Activated T-cell treated with anti-CD3 and anti-CD28 coated beads, Interleukin-2, amount 50 U/mL, for 72 hours (primary cell): Measurements from ENCODE around the gene GRAPL. TPM values are rescaled to one million over a fixed set of nuclear protein-coding genes. Genes with fewer than 3 reads are reported as not detected.
"Not testable (repeated sequence)": the region's sequence is repeated elsewhere in the genome, so short reads cannot be mapped to it uniquely, and the experiment has no call there.

Source experiments
- ATAC-seq, 2 donors: fragments of 150-1000 bp; cut with Tn5 transposase; replicated peaks in 1 of 2; 2 replicates each; pipeline ENCODE4 v1.10.0; 2021; ENCODE audit warnings: moderate library complexity in 2 of 2, mild to moderate bottlenecking in 1 of 2
- DNase-seq, 2 donors: peaks; one replicate each; pipeline ENCODE4 v3.0.0; 2021 to 2022; ENCODE audit warnings: mixed read lengths in 1 of 2
- H3K27ac Mint-ChIP-seq: one replicate; pipeline ENCODE4 v1.8.0; 2022; ENCODE audit warnings: mild to moderate bottlenecking, moderate library complexity, mixed read lengths
- H3K27me3 Mint-ChIP-seq: one replicate; pipeline ENCODE4 v1.8.0; 2022; ENCODE audit warnings: low read depth, mixed read lengths
- H3K36me3 Mint-ChIP-seq, 2 donors: one replicate each; pipeline ENCODE4 v1.8.0; 2022; ENCODE audit warnings: mixed read lengths in 2 of 2, mild to moderate bottlenecking in 1 of 2; ENCODE audit not compliant: insufficient read depth in 2 of 2
- H3K4me1 Mint-ChIP-seq: one replicate; pipeline ENCODE4 v1.8.0; 2022; ENCODE audit warnings: low read depth, mixed read lengths
- H3K4me3 Mint-ChIP-seq, 2 donors: one replicate each; pipeline ENCODE4 v1.8.0; 2022; ENCODE audit warnings: mild to moderate bottlenecking in 2 of 2, mixed read lengths in 2 of 2, moderate library complexity in 2 of 2
- H3K9me3 Mint-ChIP-seq, 2 donors: one replicate each; pipeline ENCODE4 v1.8.0; 2022; ENCODE audit warnings: mixed read lengths in 2 of 2
- total RNA-seq, 2 donors: library from RNA; stranded (reverse); gene quantifications; one replicate each; pipeline ENCODE4 v1.2.3, GENCODE V29; 2022

The GRAPL gene
- total RNA-seq = 1 to 10 TPM; 2.8 to 5.1 TPM

DNA sequence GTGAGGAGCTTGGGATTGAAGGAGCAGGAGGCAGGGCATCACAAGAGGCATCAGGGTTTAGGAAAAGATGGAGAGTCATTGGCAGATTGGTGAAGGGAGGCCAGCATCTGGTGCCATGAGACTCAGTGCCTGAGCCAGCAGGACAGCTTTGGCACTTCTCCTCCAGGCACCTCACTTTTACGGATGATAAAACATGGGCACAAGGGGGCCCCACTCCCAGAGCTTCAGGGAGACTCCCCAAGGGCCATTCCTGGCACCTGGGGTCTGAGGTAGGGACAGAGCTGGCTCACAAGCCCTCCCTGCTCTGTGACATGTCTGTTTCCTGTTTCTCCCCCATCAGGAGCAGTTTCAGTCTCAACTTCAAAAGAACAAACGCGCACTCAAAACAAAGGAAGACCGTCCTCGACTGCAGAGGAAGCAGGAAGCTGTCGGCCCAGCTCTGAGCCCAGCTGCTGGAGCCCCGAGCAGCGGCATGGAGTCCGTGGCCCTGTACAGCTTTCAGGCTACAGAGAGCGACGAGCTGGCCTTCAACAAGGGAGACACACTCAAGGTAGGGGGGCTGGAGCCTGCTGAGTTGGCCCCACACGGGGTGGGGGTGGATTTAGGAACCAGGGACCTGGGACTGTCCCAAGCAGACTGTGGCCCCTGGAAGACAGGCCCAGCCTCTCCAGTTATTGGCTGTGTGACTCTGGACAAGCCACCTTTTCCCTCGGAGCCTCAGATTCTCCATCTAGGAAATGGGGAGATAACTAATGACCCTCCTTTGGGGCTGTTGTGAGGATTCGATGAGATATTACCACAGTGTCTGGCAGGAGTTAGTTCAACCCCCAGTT is at the start of gene GRAPL:
GRAPL (plus strand) TSS at position 442 of the 833 bp plus-strand sequence; CDS start at position 473, 31 bp downstream.
- not testable (repeated sequence) for DNase-seq, H3K4me3 Mint-ChIP-seq, H3K4me1 Mint-ChIP-seq, H3K36me3 Mint-ChIP-seq, H3K27me3 Mint-ChIP-seq, H3K27ac Mint-ChIP-seq, H3K9me3 Mint-ChIP-seq
- peak; percentile 74 to 85 for ATAC-seq

- not testable (repeated sequence) for H3K27me3 Mint-ChIP-seq, H3K4me3 Mint-ChIP-seq, H3K9me3 Mint-ChIP-seq, DNase-seq, H3K36me3 Mint-ChIP-seq, H3K27ac Mint-ChIP-seq, H3K4me1 Mint-ChIP-seq
- peak; percentile 31 to 44 for ATAC-seq
Measured at GRCh38 chr17:19088804-19089685, 38.3 kb upstream of the GRAPL start.

GRCh38 chr17:19090058-19090772 is 37.2 kb upstream of the GRAPL start:
- H3K36me3 Mint-ChIP-seq, H3K27ac Mint-ChIP-seq, H3K4me1 Mint-ChIP-seq, DNase-seq, H3K27me3 Mint-ChIP-seq, H3K9me3 Mint-ChIP-seq, H3K4me3 Mint-ChIP-seq: not testable (repeated sequence)
- peak; percentile 64 to 82 for ATAC-seq

- H3K9me3 Mint-ChIP-seq, H3K27ac Mint-ChIP-seq, H3K27me3 Mint-ChIP-seq, H3K4me3 Mint-ChIP-seq, ATAC-seq, H3K4me1 Mint-ChIP-seq, H3K36me3 Mint-ChIP-seq: not testable (repeated sequence)
- DNase-seq = peak in 1 of 2 donors; percentile 1
Measured at GRCh38 chr17:19092737-19093683, 34.4 kb upstream of the GRAPL start.

GRCh38 chr17:19093684-19094438 is 33.5 kb upstream of the GRAPL start:
- not testable (repeated sequence) for H3K27me3 Mint-ChIP-seq, H3K4me3 Mint-ChIP-seq, H3K4me1 Mint-ChIP-seq, H3K36me3 Mint-ChIP-seq, H3K27ac Mint-ChIP-seq, H3K9me3 Mint-ChIP-seq
- peak in 1 of 2 donors; percentile 2 for DNase-seq
- ATAC-seq = peak in 1 of 2 donors; percentile 14

DNA sequence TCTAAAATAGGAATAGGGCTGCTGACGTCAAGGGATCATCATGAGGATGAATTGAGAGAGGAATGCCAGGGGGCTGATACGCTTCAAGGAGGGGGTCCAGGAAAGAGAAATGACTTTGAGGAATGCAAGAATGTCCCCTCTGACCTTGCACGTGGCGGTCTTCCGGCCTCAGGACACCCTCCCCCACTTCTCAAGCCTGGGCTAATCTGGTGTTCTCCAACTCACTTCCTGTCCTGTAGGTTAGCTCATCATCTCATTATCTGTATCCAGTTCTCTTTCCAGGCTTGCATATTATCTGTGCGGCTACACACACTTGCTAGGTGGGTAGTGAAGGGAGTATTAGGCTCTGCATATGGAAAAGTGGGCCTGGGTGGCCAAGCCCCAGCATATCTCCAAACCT is 18.9 kb upstream of the GRAPL start:
- H3K4me1 Mint-ChIP-seq, H3K9me3 Mint-ChIP-seq, H3K27ac Mint-ChIP-seq, H3K4me3 Mint-ChIP-seq, H3K27me3 Mint-ChIP-seq, ATAC-seq, H3K36me3 Mint-ChIP-seq, DNase-seq: not testable (repeated sequence)

- H3K4me3 Mint-ChIP-seq, H3K4me1 Mint-ChIP-seq, H3K9me3 Mint-ChIP-seq, H3K36me3 Mint-ChIP-seq, DNase-seq, H3K27me3 Mint-ChIP-seq: not testable (repeated sequence)
- peak overlapping the region; percentile 42 for H3K27ac Mint-ChIP-seq
- peak; percentile 46 to 60 for ATAC-seq
Measured at GRCh38 chr17:19110189-19111097, 16.9 kb upstream of the GRAPL start.

GRCh38 chr17:19111111-19111711 is 16.2 kb upstream of the GRAPL start:
- not testable (repeated sequence) for H3K9me3 Mint-ChIP-seq, H3K36me3 Mint-ChIP-seq, H3K4me1 Mint-ChIP-seq, H3K27me3 Mint-ChIP-seq
- peak overlapping the region; percentile 66 to 90 for H3K4me3 Mint-ChIP-seq
- peak; percentile 69 to 75 for ATAC-seq
- H3K27ac Mint-ChIP-seq = peak overlapping the region; percentile 83
- DNase-seq = peak; percentile 52 to 84

- not testable (repeated sequence) for H3K36me3 Mint-ChIP-seq, H3K27me3 Mint-ChIP-seq, H3K4me1 Mint-ChIP-seq, H3K9me3 Mint-ChIP-seq
- DNase-seq (peak; percentile 72 to 96), ATAC-seq (peak in 1 of 2 donors; percentile 80)
- Mint-ChIP-seq H3K4me3 (peak overlapping the region; percentile 66 to 90), H3K27ac (peak overlapping the region; percentile 75)
Measured at GRCh38 chr17:19111801-19112458, 15.5 kb upstream of the GRAPL start.

GRCh38 chr17:19112459-19112826 is 14.9 kb upstream of the GRAPL start:
- peak in 1 of 2 donors; percentile 11 for DNase-seq
- not testable (repeated sequence) for H3K27ac Mint-ChIP-seq, ATAC-seq, H3K27me3 Mint-ChIP-seq, H3K36me3 Mint-ChIP-seq, H3K9me3 Mint-ChIP-seq, H3K4me3 Mint-ChIP-seq, H3K4me1 Mint-ChIP-seq
